Fibroblast of the aortic adventitia (primary cell): ENCODE measurements around the gene CACNG8. TPM values are rescaled to one million over a fixed set of nuclear protein-coding genes. Genes with fewer than 3 reads are reported as not detected.

Source experiments
- DNase-seq: peaks from one replicate; pipeline ENCODE4 v3.0.0-alpha.2; 2010; ENCODE audit warnings: low read depth
- H3K4me3 ChIP-seq: 2 replicates; pipeline ENCODE4 v1.5.1; 2011; ENCODE audit warnings: low read depth, mild to moderate bottlenecking, control low read depth, low read length, moderate library complexity
- total RNA-seq: library from RNA; depleted of rRNA; stranded (reverse); fragments of >200 nt; gene quantifications from 2 replicates; pipeline ENCODE4 v1.2.3, GENCODE V29; 2012; ENCODE audit warnings: low replicate concordance
- TF ChIP-seq, protein P1 (sequence below): IDR thresholded peaks from 2 replicates; pipeline ENCODE4 v1.5.1; 2011; ENCODE audit warnings: mild to moderate bottlenecking, low read length, control low read depth, inconsistent platforms; ENCODE audit not compliant: insufficient read depth

The CACNG8 gene
- total RNA-seq, 1 donor, result 0.45 TPM

- DNase-seq, result no peak
- TF ChIP-seq, protein P1, sequence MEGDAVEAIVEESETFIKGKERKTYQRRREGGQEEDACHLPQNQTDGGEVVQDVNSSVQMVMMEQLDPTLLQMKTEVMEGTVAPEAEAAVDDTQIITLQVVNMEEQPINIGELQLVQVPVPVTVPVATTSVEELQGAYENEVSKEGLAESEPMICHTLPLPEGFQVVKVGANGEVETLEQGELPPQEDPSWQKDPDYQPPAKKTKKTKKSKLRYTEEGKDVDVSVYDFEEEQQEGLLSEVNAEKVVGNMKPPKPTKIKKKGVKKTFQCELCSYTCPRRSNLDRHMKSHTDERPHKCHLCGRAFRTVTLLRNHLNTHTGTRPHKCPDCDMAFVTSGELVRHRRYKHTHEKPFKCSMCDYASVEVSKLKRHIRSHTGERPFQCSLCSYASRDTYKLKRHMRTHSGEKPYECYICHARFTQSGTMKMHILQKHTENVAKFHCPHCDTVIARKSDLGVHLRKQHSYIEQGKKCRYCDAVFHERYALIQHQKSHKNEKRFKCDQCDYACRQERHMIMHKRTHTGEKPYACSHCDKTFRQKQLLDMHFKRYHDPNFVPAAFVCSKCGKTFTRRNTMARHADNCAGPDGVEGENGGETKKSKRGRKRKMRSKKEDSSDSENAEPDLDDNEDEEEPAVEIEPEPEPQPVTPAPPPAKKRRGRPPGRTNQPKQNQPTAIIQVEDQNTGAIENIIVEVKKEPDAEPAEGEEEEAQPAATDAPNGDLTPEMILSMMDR, result no peak
- H3K4me3 ChIP-seq, result peak overlapping the region; percentile 82
Measured at GRCh38 chr19:53960187-53960586, 2.5 kb upstream of the CACNG8 start.

DNA sequence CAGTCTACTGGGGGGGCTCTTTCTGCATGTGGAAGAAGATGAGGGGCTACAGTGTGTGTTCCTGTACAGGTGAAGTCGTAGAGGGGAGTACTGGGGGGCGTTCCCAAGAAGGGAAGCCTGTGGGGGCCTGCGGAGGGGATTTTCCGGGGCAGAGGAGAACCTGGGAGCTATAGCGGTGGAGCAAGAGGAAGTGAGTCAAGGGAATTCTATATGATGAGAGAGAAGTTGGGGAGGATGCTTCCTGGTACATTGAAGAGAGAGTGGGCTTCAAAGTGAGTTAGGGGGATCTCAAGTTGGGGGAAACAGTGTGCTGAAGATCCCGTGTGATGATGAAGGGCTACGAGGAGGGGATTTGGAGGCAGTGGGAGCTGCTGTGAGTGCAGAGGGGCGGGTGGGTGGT is 1.9 kb upstream of the CACNG8 start:
- no peak for DNase-seq
- TF ChIP-seq, protein P1, result no peak
- H3K4me3 ChIP-seq, result peak overlapping the region; percentile 82

DNA sequence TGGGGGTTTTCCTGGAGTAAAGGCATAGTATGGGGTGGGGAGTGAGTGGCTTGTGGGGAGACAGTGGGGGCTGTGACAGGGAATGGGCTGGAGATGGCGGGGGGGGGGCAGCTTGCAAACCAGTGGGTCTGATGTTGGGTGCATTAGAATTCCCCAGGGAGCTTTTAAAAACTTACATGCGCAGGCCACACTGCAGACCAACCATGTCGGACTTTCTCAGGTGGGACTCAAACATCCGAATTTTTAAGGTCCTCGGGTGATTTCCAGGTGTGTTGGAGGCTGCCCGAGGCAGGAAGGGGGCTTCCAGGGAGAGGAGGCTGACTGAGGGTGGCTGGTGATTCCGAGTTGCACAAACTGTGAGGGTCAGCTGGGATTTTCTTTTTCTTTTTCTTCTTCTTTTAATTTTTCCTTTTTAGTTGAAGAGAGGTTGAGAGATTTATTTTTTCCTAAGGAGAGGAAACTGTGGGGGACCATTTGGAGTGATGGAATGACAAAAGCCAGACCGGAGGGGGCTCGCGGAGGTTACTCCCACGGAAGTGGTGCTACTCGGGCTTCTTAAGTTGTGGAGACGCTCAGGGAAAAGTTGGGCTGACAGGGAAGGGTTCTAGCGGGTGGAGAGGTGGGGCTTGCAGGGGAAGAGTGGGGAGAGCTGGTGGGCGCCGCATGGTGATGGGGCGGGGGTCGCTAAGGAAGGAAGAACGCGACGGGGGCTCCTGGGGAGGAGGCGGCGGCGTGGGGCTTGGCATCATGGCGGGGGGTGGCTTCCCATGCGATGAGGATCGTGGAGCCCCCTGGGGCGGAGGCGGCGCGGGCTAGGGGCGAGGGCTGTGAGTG is 997 bp upstream of the CACNG8 start:
- peak; percentile 78 for DNase-seq
- TF ChIP-seq, protein P1, result no peak
- H3K4me3 ChIP-seq, result peak overlapping the region; percentile 82

- no peak for DNase-seq
- peak overlapping the region; percentile 22 for H3K4me3 ChIP-seq
- TF ChIP-seq, protein P1, result no peak
Measured at GRCh38 chr19:53965091-53965490, 2.4 kb downstream of the CACNG8 start.

GRCh38 chr19:53966931-53967330 is 4.2 kb downstream of the CACNG8 start:
- no peak overlapping the region for H3K4me3 ChIP-seq
- no peak for DNase-seq
- TF ChIP-seq, protein P1, result no peak

GRCh38 chr19:53969366-53969765 is 6.6 kb downstream of the CACNG8 start:
- no peak for DNase-seq
- TF ChIP-seq, protein P1, result no peak

More at GRCh38 chr19:53969366-53969765, 6.6 kb downstream of the CACNG8 start:
- no peak overlapping the region for H3K4me3 ChIP-seq
